ENCODE measurements around the gene SPATA33.
"Not testable (repeated sequence)": the region's sequence is repeated elsewhere in the genome, so short reads cannot be mapped to it uniquely, and the experiment has no call there.

GRCh38 chr16:89634463-89635385 lies 22.9 kb upstream of the SPATA33 start:
- TF ChIP-seq, protein P1, sequence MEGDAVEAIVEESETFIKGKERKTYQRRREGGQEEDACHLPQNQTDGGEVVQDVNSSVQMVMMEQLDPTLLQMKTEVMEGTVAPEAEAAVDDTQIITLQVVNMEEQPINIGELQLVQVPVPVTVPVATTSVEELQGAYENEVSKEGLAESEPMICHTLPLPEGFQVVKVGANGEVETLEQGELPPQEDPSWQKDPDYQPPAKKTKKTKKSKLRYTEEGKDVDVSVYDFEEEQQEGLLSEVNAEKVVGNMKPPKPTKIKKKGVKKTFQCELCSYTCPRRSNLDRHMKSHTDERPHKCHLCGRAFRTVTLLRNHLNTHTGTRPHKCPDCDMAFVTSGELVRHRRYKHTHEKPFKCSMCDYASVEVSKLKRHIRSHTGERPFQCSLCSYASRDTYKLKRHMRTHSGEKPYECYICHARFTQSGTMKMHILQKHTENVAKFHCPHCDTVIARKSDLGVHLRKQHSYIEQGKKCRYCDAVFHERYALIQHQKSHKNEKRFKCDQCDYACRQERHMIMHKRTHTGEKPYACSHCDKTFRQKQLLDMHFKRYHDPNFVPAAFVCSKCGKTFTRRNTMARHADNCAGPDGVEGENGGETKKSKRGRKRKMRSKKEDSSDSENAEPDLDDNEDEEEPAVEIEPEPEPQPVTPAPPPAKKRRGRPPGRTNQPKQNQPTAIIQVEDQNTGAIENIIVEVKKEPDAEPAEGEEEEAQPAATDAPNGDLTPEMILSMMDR (IDR thresholded peaks at IDR 0.05 in 4 of 5, conservative IDR thresholded peaks at IDR 0.05 in 1 of 5) = not testable (repeated sequence)
- TF ChIP-seq POLR2A (IDR thresholded peaks at IDR 0.05) = not testable (repeated sequence)
